GM10248 (cell line): Measurements from ENCODE around the gene WEE1.

ENCODE experiments used
- CTCF ChIA-PET: fragments of 300-600 bp; sonication (Branson Sonifier 250); formaldehyde crosslinking; extraction: SDS; loops from one replicate; lab custom pipeline; 2021; ENCODE audit warnings: antibody characterized with exemption; lab: Yijun Ruan, JAX
- POLR2A ChIA-PET: fragments of 350-650 bp; sonication (Branson Sonifier 250); formaldehyde crosslinking; extraction: SDS; loops from one replicate; lab custom pipeline; 2020; ENCODE audit warnings: antibody characterized with exemption; lab: Yijun Ruan, JAX
- DNase-seq: peaks from one replicate; pipeline ENCODE4 v3.0.0; 2012; ENCODE audit errors: extremely low spot score
- CTCF ChIP-seq: IDR thresholded peaks from 2 replicates; pipeline ENCODE4 v1.5.1; 2012; ENCODE audit warnings: mild to moderate bottlenecking, low read depth; ENCODE audit errors: extremely low read depth, missing control alignments, control extremely low read depth

WEE1 gene

GRCh38 chr11:9569588-9570164 lies 3.8 kb upstream of the WEE1 start:
- DNase-seq, result no peak
- no peak for TF ChIP-seq CTCF
- POLR2A ChIA-PET, result no interaction called here
- CTCF ChIA-PET, result interaction anchor here (1.8 kb wide), 1 partner anchor 35 kb away, joined by 8 read pairs; no protein-coding TSS in a partner anchor

- POLR2A ChIA-PET, result no interaction called here
- CTCF ChIA-PET, result interaction anchor here (1.0 kb wide), 1 partner anchor 35 kb away, joined by 3 read pairs; no protein-coding TSS in a partner anchor
- no peak for TF ChIP-seq CTCF
- DNase-seq, result no peak
Measured at GRCh38 chr11:9570313-9571025, 3.0 kb upstream of the WEE1 start.

- no peak for TF ChIP-seq CTCF
- POLR2A ChIA-PET, result no interaction called here
- CTCF ChIA-PET, result interaction anchor here (0.8 to 1.2 kb wide), 3 partner anchors 36 to 177 kb away, joined by 3 read pairs; no protein-coding TSS in a partner anchor
- no peak for DNase-seq
Measured at GRCh38 chr11:9571071-9571762, 2.3 kb upstream of the WEE1 start.

GRCh38 chr11:9571763-9572115 lies 1.7 kb upstream of the WEE1 start:
- no peak for DNase-seq
- ChIA-PET CTCF (interaction anchor here (0.8 to 1.2 kb wide), 2 partner anchors 64 to 177 kb away, joined by 3 read pairs; no protein-coding TSS in a partner anchor), POLR2A (no interaction called here)
- no peak for TF ChIP-seq CTCF

- POLR2A ChIA-PET, result interaction anchor here (0.9 to 1.6 kb wide), 8 partner anchors 11 to 228 kb away, joined by 3 to 5 read pairs (median 4); partner anchors contain the start of gene ZNF143
- TF ChIP-seq CTCF, result no peak
- peak; percentile 33 for DNase-seq
- CTCF ChIA-PET, result interaction anchor here (1.0 to 2.6 kb wide), 9 partner anchors 10 to 184 kb away, joined by 3 to 11 read pairs (median 7); no protein-coding TSS in a partner anchor
Measured at GRCh38 chr11:9573775-9574621, 528 bp downstream of the WEE1 start.
